ENCODE measurements around the gene MAFG. TPM values are rescaled to one million over a fixed set of nuclear protein-coding genes. Genes with fewer than 3 reads are reported as not detected.

MAFG gene
- total RNA-seq, 2 experiments from 2014 or later: 13.5 to 14.8 TPM

DNA sequence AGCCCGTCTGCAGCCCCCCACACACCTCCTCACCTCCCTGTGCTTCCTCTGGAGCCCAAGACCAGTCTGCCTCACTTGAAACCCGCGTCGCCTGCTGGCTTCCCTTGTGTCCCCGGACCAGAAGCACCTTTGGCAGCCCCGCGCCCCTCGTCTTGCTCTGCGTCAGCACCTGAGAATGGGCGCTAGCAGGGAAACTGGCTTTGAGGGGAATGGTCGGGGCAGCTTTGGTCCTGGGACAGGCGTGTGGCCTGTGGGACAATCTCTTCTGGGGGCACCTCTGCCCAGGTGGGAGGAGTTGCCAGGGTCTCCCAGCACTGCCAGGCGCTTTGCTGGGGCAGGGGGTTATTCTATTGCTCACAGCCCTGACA is 3.6 kb upstream of the MAFG start:
- CTCF ChIA-PET: interaction anchor here (0.7 kb wide), 1 partner anchor 25 kb away, joined by 4 read pairs; no protein-coding TSS in a partner anchor

DNA sequence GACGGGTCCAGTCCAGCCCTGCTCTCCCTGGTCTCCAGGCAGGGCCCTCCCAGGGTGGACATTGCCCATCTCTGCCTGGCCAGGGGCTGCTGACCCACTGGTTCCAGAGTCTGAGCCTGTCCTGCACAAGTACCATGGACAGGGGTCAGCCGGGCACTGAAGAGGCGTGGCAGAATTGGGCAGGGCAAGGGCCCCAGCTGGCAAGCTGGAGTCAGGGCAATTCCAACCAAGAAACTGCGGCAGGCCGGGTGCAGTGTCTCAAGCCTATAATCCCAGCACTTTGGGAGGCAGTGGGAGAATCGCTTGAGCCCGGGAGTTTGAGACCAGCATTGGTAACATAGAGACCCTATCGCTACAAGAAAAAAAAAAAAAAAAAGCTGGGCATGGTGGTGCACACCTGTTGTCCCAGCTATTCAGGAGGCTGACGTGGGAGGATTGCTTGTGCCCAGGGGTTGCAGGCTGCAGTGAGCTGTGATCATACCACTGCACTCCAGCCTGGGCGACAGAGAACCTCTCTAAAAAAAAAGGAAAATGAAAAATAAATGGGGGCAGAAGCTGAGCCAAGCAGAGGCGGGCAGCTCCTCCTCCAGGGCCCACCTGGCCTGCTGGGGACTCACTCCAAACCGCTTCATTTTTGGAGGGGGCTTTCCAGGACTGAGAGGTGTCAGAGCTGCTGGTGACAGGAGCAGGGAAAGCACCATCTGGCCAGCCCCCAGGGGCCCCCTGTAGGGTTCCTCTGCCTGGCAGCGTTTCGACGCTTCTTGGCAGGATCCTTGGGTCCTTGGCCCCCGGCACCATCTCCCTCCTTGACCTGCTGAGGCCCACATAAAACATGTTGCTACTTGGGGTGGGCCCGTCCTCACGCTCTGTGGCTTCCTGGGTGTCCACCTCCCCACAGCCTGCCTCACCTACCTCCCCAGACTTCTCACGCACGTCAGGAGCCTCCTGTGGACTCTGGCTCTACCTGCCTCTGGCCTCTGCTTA is 2.9 kb upstream of the MAFG start:
- no peak overlapping the region for H3K27ac Mint-ChIP-seq
- peaks cover 5% of the 10 kb centered on the region for H3K27me3 Mint-ChIP-seq (ENCODE audit: low read depth)
- no peak for DNase-seq
- no peak overlapping the region for H3K4me3 Mint-ChIP-seq
- peaks cover 18% of the 10 kb centered on the region for H3K4me1 Mint-ChIP-seq (ENCODE audit: low read depth)
- CTCF ChIA-PET: interaction anchor here (0.7 kb wide), 1 partner anchor 25 kb away, joined by 4 read pairs; no protein-coding TSS in a partner anchor
- intact Hi-C loops (cut with micrococcal nuclease): no loop called here
- no peaks in the 10 kb centered on the region for H3K9me3 Mint-ChIP-seq
- H3K36me3 Mint-ChIP-seq (ENCODE audit: low read depth): peaks cover 13% of the 10 kb centered on the region

More for the DNA sequence above, 3.6 kb upstream of the MAFG start:
- Mint-ChIP-seq H3K9me3 (no peaks in the 10 kb centered on the region), H3K4me1 (ENCODE audit: low read depth) (peaks cover 19% of the 10 kb centered on the region), H3K27me3 (ENCODE audit: low read depth) (peaks cover 5% of the 10 kb centered on the region), H3K27ac (no peak overlapping the region), H3K36me3 (ENCODE audit: low read depth) (peaks cover 18% of the 10 kb centered on the region), H3K4me3 (no peak overlapping the region)
- intact Hi-C loops (cut with micrococcal nuclease): no loop called here
- no peak for DNase-seq

DNA sequence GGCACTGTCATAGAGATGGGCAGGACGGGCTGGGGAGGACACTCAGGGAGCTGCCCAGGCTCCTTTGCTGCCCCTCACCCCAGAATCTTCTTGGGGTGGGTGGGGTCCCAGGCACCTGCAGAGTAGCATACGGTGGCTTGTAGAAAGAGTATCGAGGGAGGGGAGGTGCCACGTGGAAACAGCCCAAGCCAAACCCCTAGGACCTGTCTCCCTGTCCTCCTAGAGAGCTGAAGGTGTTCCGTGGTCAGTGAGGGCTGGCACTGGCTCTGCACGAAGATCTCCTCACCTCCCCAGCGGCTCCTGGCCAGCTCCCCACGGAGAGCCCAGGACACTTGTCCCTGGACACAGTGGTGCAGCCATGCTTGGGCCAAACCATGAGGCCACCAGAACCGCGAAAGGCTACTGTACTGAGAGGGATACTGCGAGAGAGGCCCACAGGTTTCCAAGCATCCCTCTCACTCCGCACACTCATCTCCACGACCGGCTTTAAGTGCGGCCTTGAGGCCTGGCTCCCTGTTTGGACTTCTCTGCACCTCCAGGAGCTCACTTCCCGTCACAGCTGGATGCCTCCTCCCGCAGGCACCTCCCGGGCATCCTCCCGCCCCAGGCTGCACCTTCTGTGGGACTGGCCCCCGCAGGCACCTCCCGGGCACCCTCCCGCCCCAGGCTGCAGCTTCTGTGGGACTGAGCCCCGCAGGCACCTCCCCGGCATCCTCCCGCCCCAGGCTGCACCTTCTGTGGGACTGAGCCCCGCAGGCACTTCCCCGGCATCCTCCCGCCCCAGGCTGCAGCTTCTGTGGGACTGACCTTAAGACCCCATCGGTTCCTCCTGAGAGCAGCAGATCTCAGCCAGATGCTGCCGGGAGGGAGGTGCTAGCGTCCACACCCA is 2.0 kb upstream of the MAFG start:
- Mint-ChIP-seq H3K36me3 (ENCODE audit: low read depth) (peaks cover 13% of the 10 kb centered on the region), H3K4me1 (ENCODE audit: low read depth) (peaks cover 21% of the 10 kb centered on the region), H3K9me3 (no peaks in the 10 kb centered on the region), H3K27ac (no peak overlapping the region), H3K4me3 (peak overlapping the region; percentile 70), H3K27me3 (ENCODE audit: low read depth) (peaks cover 5% of the 10 kb centered on the region)
- intact Hi-C loops (cut with micrococcal nuclease): loop anchor here (2.0 kb wide), 1 partner anchor 169 kb away; the partner anchor contains the start of gene FASN
- CTCF ChIA-PET: interaction anchor here (0.7 kb wide), 1 partner anchor 15 kb away, joined by 5 read pairs; no protein-coding TSS in a partner anchor
- no peak for DNase-seq

DNA sequence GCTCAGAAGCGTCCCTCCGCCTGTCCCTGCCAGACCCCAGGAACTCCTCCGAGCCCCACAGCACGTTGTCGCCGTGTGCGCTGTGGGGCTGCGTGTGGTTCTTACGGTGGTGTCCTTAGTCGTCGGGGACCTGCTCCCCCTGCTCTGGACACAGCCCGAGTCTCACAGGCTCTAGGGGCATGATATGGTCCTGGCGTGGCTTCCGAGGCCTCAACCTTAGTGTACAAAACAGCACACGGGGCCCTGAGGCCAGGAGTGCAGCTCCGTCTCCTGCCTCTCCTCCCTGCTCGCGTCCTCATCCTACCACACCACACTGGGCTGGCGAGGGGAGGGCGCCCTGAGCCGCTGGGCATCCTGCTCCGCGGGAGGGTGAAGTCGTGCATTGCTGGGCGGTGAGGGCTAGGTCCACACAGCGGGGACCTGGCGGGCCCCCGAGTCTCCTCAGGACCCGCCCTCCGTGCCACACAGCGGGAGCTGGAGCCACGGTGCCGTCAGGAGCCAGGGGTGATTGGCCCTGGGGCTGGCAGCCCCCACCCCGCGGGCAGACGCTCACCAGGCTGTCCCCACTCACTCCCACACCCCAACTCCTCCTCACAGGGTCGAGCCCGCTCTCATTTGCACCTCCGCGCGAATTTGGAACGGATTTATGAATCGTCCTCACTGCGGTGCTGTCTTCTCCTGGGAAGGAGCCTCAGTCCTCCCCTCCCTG is 1.2 kb upstream of the MAFG start:
- peaks cover 27% of the 10 kb centered on the region for H3K4me1 Mint-ChIP-seq (ENCODE audit: low read depth)
- H3K27me3 Mint-ChIP-seq (ENCODE audit: low read depth): peaks cover 5% of the 10 kb centered on the region
- H3K36me3 Mint-ChIP-seq (ENCODE audit: low read depth): peaks cover 8% of the 10 kb centered on the region
- intact Hi-C loops (cut with micrococcal nuclease): loop anchor here (2.0 kb wide), 1 partner anchor 170 kb away; the partner anchor contains the start of gene FASN
- CTCF ChIA-PET: interaction anchor here (0.6 to 2.6 kb wide), 3 partner anchors 9 to 38 kb away, joined by 3 to 7 read pairs (median 4); partner anchors contain the start of gene SIRT7
- no peak for DNase-seq
- no peaks in the 10 kb centered on the region for H3K9me3 Mint-ChIP-seq
- H3K27ac Mint-ChIP-seq: no peak overlapping the region
- H3K4me3 Mint-ChIP-seq: peak overlapping the region; percentile 70

DNA sequence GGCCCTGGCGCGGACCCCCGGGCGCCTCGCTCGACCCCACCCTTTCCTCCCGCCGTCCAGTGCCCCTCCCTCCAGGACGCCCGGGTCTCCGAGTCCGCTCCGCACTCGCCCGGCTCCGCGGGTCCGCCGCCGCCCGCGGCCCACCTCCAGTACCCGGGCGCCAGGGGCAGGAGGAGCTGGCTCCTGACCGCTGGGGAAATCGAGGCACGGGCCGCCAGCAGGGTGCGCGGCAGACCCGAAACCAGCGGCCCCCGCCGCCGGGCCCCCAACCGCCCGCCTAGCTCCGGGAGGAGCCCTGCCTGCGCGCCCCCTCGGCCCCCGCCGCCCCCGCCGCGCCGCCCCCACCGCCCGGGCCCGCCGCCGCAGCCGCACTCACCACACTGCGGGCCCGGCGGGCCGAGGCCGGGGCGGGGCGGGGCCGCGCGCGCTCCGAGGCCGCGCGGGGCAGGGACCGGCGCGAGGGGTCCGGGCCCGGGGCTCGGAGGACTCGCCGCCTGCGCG is 333 bp downstream of the MAFG start:
- no peak for DNase-seq
- no peaks in the 10 kb centered on the region for H3K9me3 Mint-ChIP-seq
- CTCF ChIA-PET: interaction anchor here (0.7 to 2.6 kb wide), 4 partner anchors 7 to 95 kb away, joined by 3 to 7 read pairs (median 4); partner anchors contain the start of genes CENPX and SIRT7
- peak overlapping the region; percentile 55 for H3K4me3 Mint-ChIP-seq
- intact Hi-C loops (cut with micrococcal nuclease): loop anchor here (1.0 to 2.0 kb wide), 6 partner anchors 9 to 285 kb away; partner anchors contain the start of genes ALYREF, ANAPC11, ARHGDIA and ASPSCR1
- peaks cover 1% of the 10 kb centered on the region for H3K36me3 Mint-ChIP-seq (ENCODE audit: low read depth)
- no peak overlapping the region for H3K27ac Mint-ChIP-seq
- H3K27me3 Mint-ChIP-seq (ENCODE audit: low read depth): peaks cover 5% of the 10 kb centered on the region
- peaks cover 25% of the 10 kb centered on the region for H3K4me1 Mint-ChIP-seq (ENCODE audit: low read depth)

DNA sequence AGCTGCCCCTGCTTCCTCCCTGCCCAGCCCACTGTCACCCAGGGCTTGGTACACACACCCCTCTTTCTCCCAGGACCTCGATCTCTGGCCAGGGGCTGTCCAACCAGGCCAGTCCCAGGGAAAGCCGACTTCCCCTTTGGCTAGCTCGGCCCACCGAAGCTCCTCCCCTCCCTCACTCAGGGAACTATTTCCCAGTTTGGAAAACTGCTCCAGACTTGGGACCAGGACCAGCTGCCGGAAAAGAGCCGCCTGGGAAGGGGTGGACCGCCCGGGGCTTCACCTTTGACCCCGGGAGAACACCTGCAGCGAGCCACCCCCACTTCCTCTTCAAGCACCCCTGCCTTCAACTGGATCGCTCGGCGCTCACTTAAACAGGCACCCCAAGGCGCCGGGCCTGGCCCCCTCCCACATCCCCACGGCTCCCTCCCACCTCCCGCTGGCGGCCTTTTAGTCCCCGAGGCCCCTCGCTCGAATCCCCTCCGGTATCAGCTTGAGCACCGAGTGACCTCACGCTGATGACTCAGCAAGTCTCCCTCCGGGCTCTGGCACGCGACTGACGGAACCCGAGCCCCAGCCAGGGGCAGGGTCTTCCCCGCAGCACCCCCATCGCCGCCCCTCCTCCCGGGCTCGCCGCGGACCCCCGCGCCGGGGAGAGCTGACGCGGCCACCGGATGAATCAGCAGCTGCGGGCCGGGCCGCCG is 934 bp downstream of the MAFG start:
- H3K9me3 Mint-ChIP-seq: no peaks in the 10 kb centered on the region
- peaks cover 25% of the 10 kb centered on the region for H3K4me1 Mint-ChIP-seq (ENCODE audit: low read depth)
- intact Hi-C loops (cut with micrococcal nuclease): loop anchor here (1.0 to 2.0 kb wide), 6 partner anchors 8 to 286 kb away; partner anchors contain the start of genes ALYREF, ANAPC11, ARHGDIA and ASPSCR1
- H3K36me3 Mint-ChIP-seq (ENCODE audit: low read depth): peaks cover 2% of the 10 kb centered on the region
- H3K27ac Mint-ChIP-seq: peak overlapping the region; percentile 86
- H3K4me3 Mint-ChIP-seq: peak overlapping the region; percentile 76
- peaks cover 5% of the 10 kb centered on the region for H3K27me3 Mint-ChIP-seq (ENCODE audit: low read depth)
- DNase-seq: peak; percentile 71
- CTCF ChIA-PET: interaction anchor here (0.9 to 2.6 kb wide), 2 partner anchors 9 to 10 kb away, joined by 3 to 7 read pairs; partner anchors contain the start of gene SIRT7

DNA sequence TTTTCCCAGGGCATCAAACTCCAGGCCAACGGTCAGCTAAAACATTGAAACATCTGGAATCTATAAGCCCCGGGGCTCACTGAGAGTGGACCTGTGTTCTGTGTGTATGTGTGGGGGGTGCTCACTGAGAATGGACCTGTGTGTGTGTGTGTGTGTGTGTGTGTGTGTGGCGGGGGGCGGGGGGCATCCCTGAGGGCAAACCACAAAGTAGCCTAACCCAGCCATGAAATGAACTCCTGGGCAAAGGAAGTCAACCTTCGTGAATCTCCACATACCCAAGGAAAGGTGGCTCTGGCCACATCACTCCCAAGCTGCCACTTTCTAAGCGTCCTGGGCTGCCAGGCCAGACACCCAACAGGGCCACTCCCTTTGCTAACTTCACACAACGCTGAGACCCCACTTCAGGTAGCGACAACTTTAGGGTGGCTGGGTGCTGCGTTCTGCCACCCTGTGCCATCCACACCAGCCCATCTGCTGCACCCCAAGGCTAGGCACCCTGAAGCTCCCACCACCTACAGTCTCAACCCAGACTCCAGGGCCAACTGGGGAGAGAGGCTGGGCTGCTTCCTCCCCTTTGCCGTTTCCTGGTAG is 1.6 kb downstream of the MAFG start:
- CTCF ChIA-PET: interaction anchor here (0.9 to 2.6 kb wide), 2 partner anchors 9 to 10 kb away, joined by 3 to 7 read pairs; partner anchors contain the start of gene SIRT7
- peaks cover 5% of the 10 kb centered on the region for H3K27me3 Mint-ChIP-seq (ENCODE audit: low read depth)
- H3K36me3 Mint-ChIP-seq (ENCODE audit: low read depth): peaks cover 2% of the 10 kb centered on the region
- no peak for DNase-seq
- peak overlapping the region; percentile 86 for H3K27ac Mint-ChIP-seq
- intact Hi-C loops (cut with micrococcal nuclease): loop anchor here (2.0 kb wide), 4 partner anchors 35 to 65 kb away; partner anchors contain the start of genes ALYREF, ANAPC11, ARHGDIA and ASPSCR1
- no peaks in the 10 kb centered on the region for H3K9me3 Mint-ChIP-seq
- peak overlapping the region; percentile 76 for H3K4me3 Mint-ChIP-seq
- peaks cover 25% of the 10 kb centered on the region for H3K4me1 Mint-ChIP-seq (ENCODE audit: low read depth)

DNA sequence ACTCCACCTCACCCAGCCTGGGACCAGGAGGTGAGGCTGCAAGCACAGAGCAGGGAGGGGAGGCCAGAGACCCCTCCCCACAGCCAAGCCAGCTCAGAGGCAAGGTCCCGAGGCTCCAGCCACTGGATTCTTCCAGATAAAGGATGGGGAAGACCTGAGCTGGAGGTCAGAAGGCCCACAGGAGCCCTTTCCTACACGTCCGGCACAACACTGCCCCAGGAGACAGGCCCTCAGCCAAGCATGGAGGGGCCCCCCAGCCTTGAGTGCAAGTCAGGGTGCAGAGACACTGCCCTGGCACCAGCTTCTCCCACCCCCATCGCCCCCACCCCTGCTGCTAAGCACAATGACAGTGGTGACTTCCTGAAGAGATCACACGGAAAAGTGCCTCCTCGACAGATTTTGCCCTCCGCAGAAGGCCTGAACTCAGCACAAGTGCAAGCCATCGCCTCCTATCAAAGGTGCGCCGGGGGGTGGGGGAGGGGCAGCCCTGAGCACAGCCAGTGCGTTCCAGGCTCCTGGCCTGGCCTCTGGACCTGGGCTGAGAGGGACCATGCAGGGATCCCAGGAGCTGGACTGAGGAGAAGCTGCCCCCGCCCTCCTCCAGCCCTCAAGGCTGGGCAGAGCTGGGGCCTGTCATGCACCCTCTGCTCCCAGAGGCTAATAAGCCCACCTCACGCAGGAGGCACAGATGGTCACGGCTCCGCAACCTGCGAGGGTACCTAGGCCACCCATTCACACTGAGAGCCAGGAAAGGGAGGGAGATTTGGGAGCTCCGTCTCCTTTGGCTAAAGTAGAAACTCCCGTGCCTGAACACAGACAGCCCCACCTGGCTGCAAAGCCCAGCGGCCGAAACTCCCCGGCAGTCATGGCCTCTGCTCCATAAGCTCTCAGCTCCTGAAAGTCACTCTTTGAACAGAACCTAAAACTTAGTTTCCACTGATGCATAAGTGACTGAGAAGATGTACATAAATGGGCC is 2.7 kb downstream of the MAFG start:
- peaks cover 2% of the 10 kb centered on the region for H3K36me3 Mint-ChIP-seq (ENCODE audit: low read depth)
- peaks cover 3% of the 10 kb centered on the region for H3K27me3 Mint-ChIP-seq (ENCODE audit: low read depth)
- intact Hi-C loops (cut with micrococcal nuclease): no loop called here
- peaks cover 25% of the 10 kb centered on the region for H3K4me1 Mint-ChIP-seq (ENCODE audit: low read depth)
- peak overlapping the region; percentile 29 for H3K4me3 Mint-ChIP-seq
- no peak for DNase-seq
- CTCF ChIA-PET: interaction anchor here (1.3 kb wide), 1 partner anchor 54 kb away, joined by 4 read pairs; the partner anchor contains the start of gene ARHGDIA
- no peaks in the 10 kb centered on the region for H3K9me3 Mint-ChIP-seq
- H3K27ac Mint-ChIP-seq: peak overlapping the region; percentile 30

DNA sequence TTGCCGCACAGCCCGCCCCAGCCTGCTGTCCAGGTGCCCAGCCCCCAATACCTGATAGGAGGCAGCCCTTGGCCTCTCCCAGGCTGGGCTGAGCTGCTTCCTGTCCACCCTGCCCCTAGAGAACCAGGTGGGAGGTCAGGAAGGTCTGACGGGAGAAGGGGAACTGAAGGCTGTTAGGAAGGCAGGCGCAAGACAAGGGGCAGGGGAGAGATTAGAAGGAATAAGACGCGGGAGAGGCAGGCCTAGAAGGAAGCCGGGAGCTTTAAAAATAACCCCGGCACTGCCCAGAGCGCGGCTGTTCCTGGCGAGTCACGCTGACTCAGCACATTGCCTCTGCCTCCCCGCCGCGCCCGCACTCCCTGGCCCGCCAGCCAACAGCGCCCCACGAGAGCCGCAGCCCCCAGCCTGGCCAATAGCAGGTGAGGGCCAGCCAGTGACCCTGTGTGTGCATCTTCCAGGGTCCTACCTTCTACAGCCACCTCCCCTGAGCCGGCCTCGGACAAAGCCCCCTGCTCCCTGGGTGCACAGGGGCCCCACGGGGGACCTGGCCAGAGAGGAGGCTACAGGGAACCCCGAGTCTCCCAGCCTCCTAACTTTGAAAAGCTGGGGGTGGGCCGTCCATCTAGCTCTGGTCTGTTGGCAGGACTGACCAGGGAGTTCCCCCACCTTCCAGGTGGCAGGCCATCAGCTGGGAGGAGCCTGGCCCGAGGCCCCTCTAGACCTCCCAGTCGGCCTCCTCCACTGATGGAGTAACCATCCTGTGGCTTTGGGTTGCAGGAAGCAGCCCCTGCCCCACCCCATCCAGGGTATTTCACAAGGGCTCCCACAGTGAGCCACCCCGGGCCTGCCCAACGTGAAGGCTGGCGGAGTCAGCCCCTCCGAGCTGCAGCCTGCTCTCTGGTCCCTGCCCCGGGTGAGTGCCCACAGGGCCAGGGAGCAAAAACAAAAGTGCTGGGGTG is 4.0 kb downstream of the MAFG start:
- H3K36me3 Mint-ChIP-seq (ENCODE audit: low read depth): peaks cover 2% of the 10 kb centered on the region
- intact Hi-C loops (cut with micrococcal nuclease): no loop called here
- CTCF ChIA-PET: no interaction called here
- DNase-seq: no peak
- no peaks in the 10 kb centered on the region for H3K9me3 Mint-ChIP-seq
- no peaks in the 10 kb centered on the region for H3K27me3 Mint-ChIP-seq (ENCODE audit: low read depth)
- no peak overlapping the region for H3K4me3 Mint-ChIP-seq
- peaks cover 26% of the 10 kb centered on the region for H3K4me1 Mint-ChIP-seq (ENCODE audit: low read depth)
- H3K27ac Mint-ChIP-seq: no peak overlapping the region

All from activated naive CD4-positive, alpha-beta T cell treated with anti-CD3 and anti-CD28 coated beads for 36 hours (primary cell).